ENCODE data around the gene C4orf51.

Gene C4orf51

GRCh38 chr4:145709843-145710242, 29.9 kb downstream of the C4orf51 start:
- Histone ChIP-seq H3K27me3 (ENCODE audit: insufficient read depth, low read length) (no peaks in the 10 kb centered on the region), H3K36me3 (ENCODE audit: insufficient read depth, low read depth, low read length) (no peaks in the 10 kb centered on the region; the same call in 1 of the 2 replicates), H3K9me3 (ENCODE audit: insufficient read depth, low read depth, low read length) (no peaks in the 10 kb centered on the region)

DNA sequence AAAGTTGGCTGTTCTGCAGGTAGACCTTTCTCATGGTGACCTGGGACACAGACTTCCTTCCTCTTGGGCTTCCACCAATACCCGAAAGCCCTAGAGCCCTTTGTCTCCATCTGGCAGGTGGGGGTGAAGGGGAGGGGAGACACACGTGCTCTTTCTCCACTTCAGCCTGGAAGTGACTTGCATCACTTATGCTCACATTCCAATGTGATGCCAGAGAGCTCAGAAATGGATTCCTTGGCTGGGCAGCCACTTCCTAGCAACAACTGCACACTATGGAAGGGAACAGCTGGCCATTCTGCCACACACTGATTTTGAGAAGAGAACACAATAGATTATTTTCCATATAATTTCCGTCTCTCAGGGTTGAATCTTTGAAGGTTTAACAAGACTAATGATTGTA, 36.3 kb downstream of the C4orf51 start:
- peaks cover 4% of the 10 kb centered on the region; the same call in 1 of the 2 replicates for H3K4me1 ChIP-seq (ENCODE audit: insufficient read depth, low read length)
- H3K27me3 ChIP-seq (ENCODE audit: insufficient read depth, low read length) = no peaks in the 10 kb centered on the region
- no peak overlapping the region for H3K9ac ChIP-seq (ENCODE audit: low read depth, low read length)
- no peaks in the 10 kb centered on the region; the same call in 1 of the 2 replicates for H3K36me3 ChIP-seq (ENCODE audit: insufficient read depth, low read depth, low read length)
- no peaks in the 10 kb centered on the region for H3K9me3 ChIP-seq (ENCODE audit: insufficient read depth, low read depth, low read length)
- H3K27ac ChIP-seq (ENCODE audit: low read length) = no peak overlapping the region
- no peak overlapping the region for H3K4me3 ChIP-seq (ENCODE audit: low read length)

More at GRCh38 chr4:145709843-145710242, 29.9 kb downstream of the C4orf51 start:
- Histone ChIP-seq H3K4me3 (ENCODE audit: low read length) (no peak overlapping the region), H3K9ac (ENCODE audit: low read depth, low read length) (no peak overlapping the region), H3K4me1 (ENCODE audit: insufficient read depth, low read length) (peaks cover 4% of the 10 kb centered on the region), H3K27ac (ENCODE audit: low read length) (no peak overlapping the region)

DNA sequence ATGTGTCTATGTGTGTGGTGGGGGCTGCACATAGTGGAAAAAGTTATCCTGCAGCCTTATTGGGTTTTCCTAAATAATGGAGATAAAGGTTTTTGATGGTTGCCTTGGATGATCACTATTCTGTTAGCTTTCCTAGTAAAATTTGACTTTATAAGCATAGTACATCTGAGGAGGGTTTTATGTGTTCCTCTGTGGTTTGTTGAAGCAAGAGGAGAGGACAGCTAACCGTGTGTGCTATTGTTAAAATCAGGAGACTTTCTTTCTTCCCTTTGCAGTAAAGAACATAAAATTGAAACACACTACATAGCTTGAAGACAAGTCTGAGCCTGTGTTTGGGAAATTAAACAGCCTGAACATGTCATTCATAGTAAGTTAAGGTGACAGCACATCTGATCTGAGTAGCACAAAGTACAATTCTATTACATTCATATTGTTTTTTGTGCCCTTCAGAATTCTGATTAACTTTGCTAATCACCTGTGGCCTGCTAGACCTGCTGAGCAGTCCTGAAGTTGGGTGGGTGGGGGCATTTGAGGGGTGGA, 36.8 kb downstream of the C4orf51 start:
- no peaks in the 10 kb centered on the region for H3K9me3 ChIP-seq (ENCODE audit: insufficient read depth, low read depth, low read length)
- H3K9ac ChIP-seq (ENCODE audit: low read depth, low read length) = no peak overlapping the region
- H3K4me1 ChIP-seq (ENCODE audit: insufficient read depth, low read length) = peaks cover 4% of the 10 kb centered on the region; the same call in 1 of the 2 replicates
- no peak overlapping the region for H3K27ac ChIP-seq (ENCODE audit: low read length)
- no peak overlapping the region for H3K4me3 ChIP-seq (ENCODE audit: low read length)
- no peaks in the 10 kb centered on the region for H3K27me3 ChIP-seq (ENCODE audit: insufficient read depth, low read length)
- no peaks in the 10 kb centered on the region; the same call in 1 of the 2 replicates for H3K36me3 ChIP-seq (ENCODE audit: insufficient read depth, low read depth, low read length)

DNA sequence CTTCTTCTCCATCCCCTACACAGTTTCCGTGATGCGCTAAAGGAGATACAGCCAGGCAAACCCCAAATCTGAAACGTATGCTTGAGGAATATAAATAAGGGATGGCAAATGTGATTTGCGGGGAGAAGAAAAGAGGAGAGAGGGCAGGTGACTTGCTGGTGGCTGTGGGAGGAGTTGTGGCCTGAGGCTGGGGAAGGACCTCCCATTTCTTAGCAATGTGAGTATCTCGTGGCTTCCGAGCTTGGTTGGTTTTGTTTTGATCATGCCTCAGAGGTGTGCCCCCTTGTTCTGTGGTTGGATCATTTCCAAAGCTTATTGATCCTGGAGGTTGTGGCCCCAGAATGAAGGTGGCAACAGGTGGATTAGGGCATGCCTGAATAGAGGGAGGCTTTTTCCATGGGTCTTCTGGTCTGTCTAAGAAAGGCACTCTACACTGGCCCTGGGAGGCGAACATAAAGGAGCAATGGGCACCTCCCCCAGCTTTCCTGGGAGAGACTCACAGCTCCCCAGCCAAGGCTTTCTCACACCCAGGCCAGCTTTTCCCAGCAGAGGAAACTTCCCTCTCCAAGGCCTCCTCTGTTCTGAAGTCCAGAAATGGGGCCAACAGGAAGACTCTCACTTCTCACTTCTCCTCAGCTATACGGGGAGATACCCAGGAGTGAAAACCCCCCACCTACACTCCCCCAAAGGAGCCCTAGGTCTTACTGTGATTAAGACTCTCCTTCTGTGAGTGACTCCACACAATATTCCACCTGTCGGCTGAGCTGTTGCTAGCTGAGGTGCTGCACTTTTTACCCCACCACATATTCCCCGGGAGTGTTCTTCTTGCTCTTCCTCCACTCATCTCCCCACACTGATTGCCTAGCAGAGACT, 40.0 kb downstream of the C4orf51 start:
- Histone ChIP-seq H3K36me3 (ENCODE audit: insufficient read depth, low read depth, low read length) (no peaks in the 10 kb centered on the region; the same call in 1 of the 2 replicates), H3K27ac (ENCODE audit: low read length) (no peak overlapping the region), H3K4me1 (ENCODE audit: insufficient read depth, low read length) (peaks cover 4% of the 10 kb centered on the region; the same call in 1 of the 2 replicates), H3K27me3 (ENCODE audit: insufficient read depth, low read length) (no peaks in the 10 kb centered on the region), H3K4me3 (ENCODE audit: low read length) (no peak overlapping the region), H3K9ac (ENCODE audit: low read depth, low read length) (no peak overlapping the region), H3K9me3 (ENCODE audit: insufficient read depth, low read depth, low read length) (peaks cover 5% of the 10 kb centered on the region; the same call in 1 of the 2 replicates)

DNA sequence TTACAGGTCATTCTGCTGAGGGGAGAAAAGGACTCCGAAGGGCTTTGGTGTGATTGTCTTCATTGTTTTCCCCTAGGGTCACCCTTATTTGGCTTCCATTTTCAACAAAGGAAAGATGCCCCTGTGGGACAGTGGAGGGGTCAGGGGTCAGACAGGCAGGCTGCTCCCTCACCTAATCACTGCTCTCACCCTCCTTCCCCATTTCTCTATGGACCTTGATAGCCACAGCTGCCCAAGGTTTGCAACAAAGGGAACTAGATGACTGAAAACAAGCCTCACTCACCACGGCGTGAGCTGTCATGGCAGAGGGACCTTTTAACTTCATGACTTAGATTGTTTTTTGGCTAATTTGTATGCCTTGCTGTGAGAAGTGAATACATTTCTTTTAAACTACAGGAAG, 40.7 kb downstream of the C4orf51 start:
- no peak overlapping the region for H3K4me3 ChIP-seq (ENCODE audit: low read length)
- no peaks in the 10 kb centered on the region for H3K27me3 ChIP-seq (ENCODE audit: insufficient read depth, low read length)
- no peak overlapping the region for H3K9ac ChIP-seq (ENCODE audit: low read depth, low read length)
- no peaks in the 10 kb centered on the region for H3K36me3 ChIP-seq (ENCODE audit: insufficient read depth, low read depth, low read length)
- peaks cover 4% of the 10 kb centered on the region; the same call in 1 of the 2 replicates for H3K4me1 ChIP-seq (ENCODE audit: insufficient read depth, low read length)
- H3K9me3 ChIP-seq (ENCODE audit: insufficient read depth, low read depth, low read length) = peaks cover 5% of the 10 kb centered on the region; the same call in 1 of the 2 replicates
- H3K27ac ChIP-seq (ENCODE audit: low read length) = no peak overlapping the region

GRCh38 chr4:145722561-145722960, 42.6 kb downstream of the C4orf51 start:
- Histone ChIP-seq H3K9ac (ENCODE audit: low read depth, low read length) (no peak overlapping the region), H3K27ac (ENCODE audit: low read length) (no peak overlapping the region), H3K9me3 (ENCODE audit: insufficient read depth, low read depth, low read length) (peaks cover 5% of the 10 kb centered on the region; the same call in 1 of the 2 replicates), H3K27me3 (ENCODE audit: insufficient read depth, low read length) (no peaks in the 10 kb centered on the region), H3K36me3 (ENCODE audit: insufficient read depth, low read depth, low read length) (no peaks in the 10 kb centered on the region), H3K4me1 (ENCODE audit: insufficient read depth, low read length) (peaks cover 2% of the 10 kb centered on the region; the same call in 1 of the 2 replicates), H3K4me3 (ENCODE audit: low read length) (no peak overlapping the region)

GRCh38 chr4:145723336-145723735, 43.4 kb downstream of the C4orf51 start:
- peaks cover 2% of the 10 kb centered on the region; the same call in 1 of the 2 replicates for H3K4me1 ChIP-seq (ENCODE audit: insufficient read depth, low read length)
- no peaks in the 10 kb centered on the region for H3K27me3 ChIP-seq (ENCODE audit: insufficient read depth, low read length)
- no peak overlapping the region for H3K27ac ChIP-seq (ENCODE audit: low read length)
- H3K36me3 ChIP-seq (ENCODE audit: insufficient read depth, low read depth, low read length) = no peaks in the 10 kb centered on the region
- H3K9me3 ChIP-seq (ENCODE audit: insufficient read depth, low read depth, low read length) = peaks cover 5% of the 10 kb centered on the region; the same call in 1 of the 2 replicates
- H3K9ac ChIP-seq (ENCODE audit: low read depth, low read length) = no peak overlapping the region
- no peak overlapping the region for H3K4me3 ChIP-seq (ENCODE audit: low read length)

GRCh38 chr4:145730026-145730425, 50.1 kb downstream of the C4orf51 start:
- H3K9ac ChIP-seq (ENCODE audit: low read depth, low read length) = no peak overlapping the region
- H3K9me3 ChIP-seq (ENCODE audit: insufficient read depth, low read depth, low read length) = no peaks in the 10 kb centered on the region
- H3K27ac ChIP-seq (ENCODE audit: low read length) = no peak overlapping the region
- H3K27me3 ChIP-seq (ENCODE audit: insufficient read depth, low read length) = no peaks in the 10 kb centered on the region
- peaks cover 14% of the 10 kb centered on the region for H3K4me1 ChIP-seq (ENCODE audit: insufficient read depth, low read length)
- no peak overlapping the region for H3K4me3 ChIP-seq (ENCODE audit: low read length)
- H3K36me3 ChIP-seq (ENCODE audit: insufficient read depth, low read depth, low read length) = no peaks in the 10 kb centered on the region

- Histone ChIP-seq H3K27ac (ENCODE audit: low read length) (no peak overlapping the region), H3K27me3 (ENCODE audit: insufficient read depth, low read length) (no peaks in the 10 kb centered on the region)
Measured at GRCh38 chr4:145731028-145731427, 51.1 kb downstream of the C4orf51 start.

DNA sequence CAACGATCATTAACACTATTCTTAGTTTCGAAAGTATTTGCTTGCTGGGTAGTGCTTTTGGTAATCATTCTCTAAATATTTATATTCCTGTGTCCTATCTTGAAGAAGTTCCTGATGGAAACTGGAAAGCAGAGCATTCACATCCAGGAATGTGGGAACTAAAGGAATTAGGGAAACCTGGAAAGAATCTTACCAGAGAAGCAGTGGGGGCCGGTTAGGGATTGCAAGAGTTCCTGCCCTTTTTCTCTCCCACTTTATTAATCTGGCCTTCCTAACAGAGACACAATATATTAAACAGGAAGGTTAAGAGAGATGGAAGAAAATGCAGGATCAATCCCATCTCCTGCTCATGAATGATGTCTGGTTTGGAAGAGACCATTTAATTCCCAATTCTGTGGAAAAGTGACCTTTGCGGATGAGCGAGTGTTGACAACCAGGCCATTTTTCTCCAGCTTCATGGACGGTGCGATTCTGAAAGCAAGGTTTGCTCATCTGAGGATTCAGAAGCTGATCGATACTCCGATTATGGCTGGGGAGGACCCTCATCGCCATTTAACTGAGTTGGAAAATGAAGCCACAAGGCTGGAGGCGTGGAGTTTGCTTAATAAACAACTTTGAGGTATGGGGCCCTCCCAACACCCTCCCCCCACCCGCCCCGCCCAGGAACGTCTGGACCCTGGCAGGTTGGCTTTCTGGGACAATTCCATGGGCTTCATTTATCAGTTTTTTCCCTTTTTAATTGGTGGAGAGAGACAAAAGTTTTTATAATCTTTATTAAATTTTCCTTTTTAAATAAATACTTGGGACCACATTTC, 52.3 kb downstream of the C4orf51 start:
- Histone ChIP-seq H3K4me3 (ENCODE audit: low read length) (peak overlapping the region; percentile 62), H3K9ac (ENCODE audit: low read depth, low read length) (peak overlapping the region; percentile 85; the same call in 1 of the 2 replicates), H3K36me3 (ENCODE audit: insufficient read depth, low read depth, low read length) (no peaks in the 10 kb centered on the region), H3K4me1 (ENCODE audit: insufficient read depth, low read length) (peaks cover 21% of the 10 kb centered on the region), H3K9me3 (ENCODE audit: insufficient read depth, low read depth, low read length) (no peaks in the 10 kb centered on the region), H3K27me3 (ENCODE audit: insufficient read depth, low read length) (no peaks in the 10 kb centered on the region), H3K27ac (ENCODE audit: low read length) (peak overlapping the region; percentile 73)

More at GRCh38 chr4:145731028-145731427, 51.1 kb downstream of the C4orf51 start:
- Histone ChIP-seq H3K4me3 (ENCODE audit: low read length) (no peak overlapping the region), H3K9me3 (ENCODE audit: insufficient read depth, low read depth, low read length) (no peaks in the 10 kb centered on the region), H3K9ac (ENCODE audit: low read depth, low read length) (no peak overlapping the region), H3K36me3 (ENCODE audit: insufficient read depth, low read depth, low read length) (no peaks in the 10 kb centered on the region), H3K4me1 (ENCODE audit: insufficient read depth, low read length) (peaks cover 21% of the 10 kb centered on the region)
